Stimulated activated CD4-positive, alpha-beta T cell treated with anti-CD3 and anti-CD28 coated beads, Interleukin-1b, Interleukin-23, amount 100 ng/mL, for 4 hours (primary cell): ENCODE measurements around the gene MTLN.
"Not testable (repeated sequence)": the region's sequence is repeated elsewhere in the genome, so short reads cannot be mapped to it uniquely, and the experiment has no call there.

ENCODE experiments used
- DNase-seq, 2 donors: peaks; one replicate each; pipeline ENCODE4 v3.0.0-alpha.2; 2020; ENCODE audit warnings: low read depth in 2 of 2

MTLN gene

GRCh38 chr2:110198016-110198415 is 14.3 kb downstream of the MTLN start:
- no peak for DNase-seq

- DNase-seq: no peak
These were observed 14.9 kb downstream of the MTLN start for GRCh38 chr2:110197452-110197851.

GRCh38 chr2:110190169-110190568 is 22.2 kb downstream of the MTLN start:
- not testable (repeated sequence) for DNase-seq

- no peak for DNase-seq
These were observed 29.9 kb downstream of the MTLN start for GRCh38 chr2:110182449-110182848.

- DNase-seq: no peak
These were observed 32.3 kb downstream of the MTLN start for GRCh38 chr2:110180036-110180435.

GRCh38 chr2:110173523-110173922 is 38.8 kb downstream of the MTLN start:
- DNase-seq: no peak

GRCh38 chr2:110172506-110172905 is 39.8 kb downstream of the MTLN start:
- DNase-seq: no peak

- no peak for DNase-seq
These were observed 42.2 kb downstream of the MTLN start for GRCh38 chr2:110170102-110170501.

- no peak for DNase-seq
These were observed 44.9 kb downstream of the MTLN start for GRCh38 chr2:110167326-110168000.

- DNase-seq: no peak
These were observed 46.1 kb downstream of the MTLN start for GRCh38 chr2:110166266-110166665.
